ENCODE measurements around the gene SF3B5. TPM values are rescaled to one million over a fixed set of nuclear protein-coding genes. Genes with fewer than 3 reads are reported as not detected.
"Not testable (repeated sequence)": the region's sequence is repeated elsewhere in the genome, so short reads cannot be mapped to it uniquely, and the experiment has no call there.

Gene SF3B5
- total RNA-seq, 1 donor from 2014 or later = 98.0 TPM

DNA sequence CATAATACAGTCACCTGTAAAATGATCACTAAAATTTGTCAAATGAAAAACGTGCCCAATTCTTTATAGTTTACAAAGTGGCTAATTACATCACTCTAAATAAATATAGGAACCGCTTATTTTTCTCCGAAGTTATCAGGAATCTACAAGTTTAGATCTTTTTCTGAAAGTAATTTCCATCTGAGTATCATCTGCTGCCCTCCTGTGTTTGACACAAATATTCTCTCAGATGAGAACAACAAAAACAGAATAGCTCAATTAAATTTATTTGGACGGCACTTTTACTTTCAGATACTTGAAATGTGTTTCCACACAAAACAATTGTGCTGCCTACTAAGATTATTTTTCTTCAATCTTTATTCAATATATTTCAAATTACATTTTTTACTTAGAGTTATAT is 5.0 kb downstream of the SF3B5 start:
- H3K27ac Mint-ChIP-seq (ENCODE audit: unreplicated experiment) = no peak overlapping the region
- H3K27me3 Mint-ChIP-seq (ENCODE audit: unreplicated experiment) = peaks cover 2% of the 10 kb centered on the region
- no peaks in the 10 kb centered on the region for H3K36me3 Mint-ChIP-seq (ENCODE audit: unreplicated experiment)
- peaks cover 6% of the 10 kb centered on the region for H3K4me1 Mint-ChIP-seq (ENCODE audit: low read depth, unreplicated experiment)
- H3K9me3 Mint-ChIP-seq (ENCODE audit: unreplicated experiment) = peaks cover 5% of the 10 kb centered on the region
- no peak overlapping the region for H3K4me3 Mint-ChIP-seq (ENCODE audit: unreplicated experiment)
- TF ChIP-seq, protein P1, sequence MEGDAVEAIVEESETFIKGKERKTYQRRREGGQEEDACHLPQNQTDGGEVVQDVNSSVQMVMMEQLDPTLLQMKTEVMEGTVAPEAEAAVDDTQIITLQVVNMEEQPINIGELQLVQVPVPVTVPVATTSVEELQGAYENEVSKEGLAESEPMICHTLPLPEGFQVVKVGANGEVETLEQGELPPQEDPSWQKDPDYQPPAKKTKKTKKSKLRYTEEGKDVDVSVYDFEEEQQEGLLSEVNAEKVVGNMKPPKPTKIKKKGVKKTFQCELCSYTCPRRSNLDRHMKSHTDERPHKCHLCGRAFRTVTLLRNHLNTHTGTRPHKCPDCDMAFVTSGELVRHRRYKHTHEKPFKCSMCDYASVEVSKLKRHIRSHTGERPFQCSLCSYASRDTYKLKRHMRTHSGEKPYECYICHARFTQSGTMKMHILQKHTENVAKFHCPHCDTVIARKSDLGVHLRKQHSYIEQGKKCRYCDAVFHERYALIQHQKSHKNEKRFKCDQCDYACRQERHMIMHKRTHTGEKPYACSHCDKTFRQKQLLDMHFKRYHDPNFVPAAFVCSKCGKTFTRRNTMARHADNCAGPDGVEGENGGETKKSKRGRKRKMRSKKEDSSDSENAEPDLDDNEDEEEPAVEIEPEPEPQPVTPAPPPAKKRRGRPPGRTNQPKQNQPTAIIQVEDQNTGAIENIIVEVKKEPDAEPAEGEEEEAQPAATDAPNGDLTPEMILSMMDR (IDR thresholded peaks at IDR 0.05; ENCODE audit: partially characterized antibody, unreplicated experiment) = no peak
- DNase-seq = no peak

DNA sequence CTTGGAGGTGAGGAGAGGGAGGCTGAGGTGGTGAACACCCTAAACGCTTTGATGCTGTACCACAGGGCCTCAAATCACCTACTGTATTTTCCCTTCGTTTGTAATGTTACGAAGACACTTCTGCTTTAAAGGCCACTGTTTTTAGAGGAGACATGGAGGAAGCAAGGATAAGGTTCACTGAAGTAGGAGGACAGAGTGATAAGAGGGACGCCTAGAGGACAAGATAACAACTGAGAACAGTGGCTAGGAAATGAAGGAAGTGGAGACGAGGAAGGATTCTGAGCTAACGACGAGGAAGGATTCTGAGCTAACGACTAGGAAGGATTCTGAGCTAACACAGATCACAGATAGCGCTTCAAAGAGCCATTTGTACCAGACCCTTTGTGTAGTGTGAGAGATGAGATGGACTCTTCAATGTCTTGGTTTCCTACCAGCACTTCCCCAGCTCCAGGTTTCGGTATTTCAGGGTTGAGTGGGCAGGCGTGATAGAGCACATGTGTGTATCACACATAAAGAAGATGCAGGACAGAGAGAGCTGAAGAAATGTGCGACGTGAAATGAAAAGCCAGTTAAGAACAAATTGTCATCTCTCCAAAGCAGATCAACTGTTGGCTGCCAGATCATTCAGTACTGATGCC is 7.5 kb downstream of the SF3B5 start:
- no peak overlapping the region for H3K4me3 Mint-ChIP-seq (ENCODE audit: unreplicated experiment)
- TF ChIP-seq, protein P1 (IDR thresholded peaks at IDR 0.05; ENCODE audit: partially characterized antibody, unreplicated experiment) = no peak
- no peak overlapping the region for H3K27ac Mint-ChIP-seq (ENCODE audit: unreplicated experiment)
- H3K36me3 Mint-ChIP-seq (ENCODE audit: unreplicated experiment) = no peaks in the 10 kb centered on the region
- no peaks in the 10 kb centered on the region for H3K9me3 Mint-ChIP-seq (ENCODE audit: unreplicated experiment)
- H3K27me3 Mint-ChIP-seq (ENCODE audit: unreplicated experiment) = no peaks in the 10 kb centered on the region
- no peak for DNase-seq
- no peaks in the 10 kb centered on the region for H3K4me1 Mint-ChIP-seq (ENCODE audit: low read depth, unreplicated experiment)

DNA sequence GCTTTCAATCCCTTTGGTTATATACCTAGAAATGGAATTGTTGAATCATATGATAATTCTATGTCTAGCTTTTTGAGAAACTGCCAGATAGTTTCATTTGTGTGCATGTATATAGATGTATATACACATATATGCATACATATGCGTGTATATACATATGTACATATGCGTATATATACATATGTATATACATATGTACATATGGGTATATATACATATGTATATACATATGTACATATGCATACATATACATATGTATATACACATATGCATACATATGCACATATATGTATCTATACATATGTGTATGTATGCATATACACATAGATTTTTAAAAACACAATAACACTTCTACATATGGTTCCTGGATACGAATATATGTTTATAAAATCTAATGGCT is 8.4 kb downstream of the SF3B5 start:
- Mint-ChIP-seq H3K4me3 (ENCODE audit: unreplicated experiment) (no peak overlapping the region), H3K9me3 (ENCODE audit: unreplicated experiment) (no peaks in the 10 kb centered on the region), H3K27me3 (ENCODE audit: unreplicated experiment) (no peaks in the 10 kb centered on the region), H3K4me1 (ENCODE audit: low read depth, unreplicated experiment) (no peaks in the 10 kb centered on the region), H3K27ac (ENCODE audit: unreplicated experiment) (no peak overlapping the region), H3K36me3 (ENCODE audit: unreplicated experiment) (no peaks in the 10 kb centered on the region)
- TF ChIP-seq, protein P1 (IDR thresholded peaks at IDR 0.05; ENCODE audit: partially characterized antibody, unreplicated experiment) = no peak
- no peak for DNase-seq

- Mint-ChIP-seq H3K36me3 (ENCODE audit: unreplicated experiment) (no peaks in the 10 kb centered on the region), H3K4me1 (ENCODE audit: low read depth, unreplicated experiment) (no peaks in the 10 kb centered on the region), H3K9me3 (ENCODE audit: unreplicated experiment) (no peaks in the 10 kb centered on the region), H3K27me3 (ENCODE audit: unreplicated experiment) (no peaks in the 10 kb centered on the region), H3K4me3 (ENCODE audit: unreplicated experiment) (no peak overlapping the region), H3K27ac (ENCODE audit: unreplicated experiment) (no peak overlapping the region)
- TF ChIP-seq, protein P1 (IDR thresholded peaks at IDR 0.05; ENCODE audit: partially characterized antibody, unreplicated experiment) = no peak
- DNase-seq = no peak
Measured at GRCh38 chr6:144083172-144083571, 12.2 kb downstream of the SF3B5 start.

- not testable (repeated sequence) for H3K36me3 Mint-ChIP-seq (ENCODE audit: unreplicated experiment); H3K27ac Mint-ChIP-seq (ENCODE audit: unreplicated experiment); H3K4me3 Mint-ChIP-seq (ENCODE audit: unreplicated experiment); H3K27me3 Mint-ChIP-seq (ENCODE audit: unreplicated experiment); DNase-seq; H3K9me3 Mint-ChIP-seq (ENCODE audit: unreplicated experiment); H3K4me1 Mint-ChIP-seq (ENCODE audit: low read depth, unreplicated experiment)
Measured at GRCh38 chr6:144082412-144082811, 13.0 kb downstream of the SF3B5 start.
